Measurements from ENCODE around the gene PHOSPHO2.

GRCh38 chr2:169673921-169674320 is 20.3 kb upstream of the PHOSPHO2 start:
- TF ChIP-seq CTCF (IDR thresholded peaks at IDR 0.05; ENCODE audit: low read length) (no peak), EZH2phosphoT487 (IDR thresholded peaks at IDR 0.05; ENCODE audit: low read length) (no peak)
